ENCODE results near the gene PEAK3.

DNA sequence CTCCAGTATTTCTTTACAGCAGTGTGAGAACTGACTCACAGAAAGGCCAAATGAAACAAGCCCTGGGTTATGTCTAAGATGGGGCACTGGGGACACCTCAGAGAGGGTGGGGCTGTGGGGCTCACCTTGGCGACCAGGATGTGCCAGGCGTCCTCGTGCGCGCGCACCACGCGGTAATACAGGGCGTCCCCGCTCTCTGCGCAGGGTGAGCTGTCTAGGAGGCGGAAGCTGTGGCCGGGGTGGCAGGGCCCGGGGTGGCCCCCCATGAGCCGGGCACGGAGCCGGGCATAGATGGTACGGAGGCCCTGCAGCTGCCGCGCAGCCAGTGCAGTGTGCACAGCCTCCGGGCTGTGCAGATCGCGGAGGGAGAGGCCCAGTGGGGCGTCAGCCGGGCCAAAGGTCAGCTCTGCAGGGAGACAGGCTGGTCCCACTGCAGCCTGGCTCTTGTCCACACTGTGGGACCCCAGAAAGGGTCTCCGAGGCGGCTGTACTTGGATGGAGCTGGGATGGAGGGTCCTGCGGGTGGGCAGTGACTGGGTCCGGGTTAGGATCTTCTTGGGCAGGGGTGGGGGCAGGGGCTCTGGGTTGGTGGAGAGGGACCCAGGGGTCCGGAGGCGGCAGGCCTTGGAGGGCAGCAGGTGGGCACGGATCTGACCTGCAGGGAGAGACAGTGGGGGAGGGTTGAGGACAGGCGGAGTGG, 3.4 kb downstream of the PEAK3 start:
- TF ChIP-seq, protein P1, sequence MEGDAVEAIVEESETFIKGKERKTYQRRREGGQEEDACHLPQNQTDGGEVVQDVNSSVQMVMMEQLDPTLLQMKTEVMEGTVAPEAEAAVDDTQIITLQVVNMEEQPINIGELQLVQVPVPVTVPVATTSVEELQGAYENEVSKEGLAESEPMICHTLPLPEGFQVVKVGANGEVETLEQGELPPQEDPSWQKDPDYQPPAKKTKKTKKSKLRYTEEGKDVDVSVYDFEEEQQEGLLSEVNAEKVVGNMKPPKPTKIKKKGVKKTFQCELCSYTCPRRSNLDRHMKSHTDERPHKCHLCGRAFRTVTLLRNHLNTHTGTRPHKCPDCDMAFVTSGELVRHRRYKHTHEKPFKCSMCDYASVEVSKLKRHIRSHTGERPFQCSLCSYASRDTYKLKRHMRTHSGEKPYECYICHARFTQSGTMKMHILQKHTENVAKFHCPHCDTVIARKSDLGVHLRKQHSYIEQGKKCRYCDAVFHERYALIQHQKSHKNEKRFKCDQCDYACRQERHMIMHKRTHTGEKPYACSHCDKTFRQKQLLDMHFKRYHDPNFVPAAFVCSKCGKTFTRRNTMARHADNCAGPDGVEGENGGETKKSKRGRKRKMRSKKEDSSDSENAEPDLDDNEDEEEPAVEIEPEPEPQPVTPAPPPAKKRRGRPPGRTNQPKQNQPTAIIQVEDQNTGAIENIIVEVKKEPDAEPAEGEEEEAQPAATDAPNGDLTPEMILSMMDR (IDR thresholded peaks at IDR 0.05): no peak
- TF ChIP-seq POLR2A (IDR thresholded peaks at IDR 0.05) (no peak), POLR2AphosphoS5 (IDR thresholded peaks at IDR 0.05) (no peak)
